DMS114 treated with DMSO at 0.1 percent for 48 hours (cell line): ENCODE measurements around the gene UTRN.
A peak's percentile ranks its signal among the peaks of the same experiment; 100 is the strongest.

Source experiments
- DNase-seq: peaks from one replicate; lab custom pipeline; 2025; ENCODE audit not compliant: unreplicated experiment; lab: John Stamatoyannopoulos, UW

UTRN gene

GRCh38 chr6:144284783-144285547, at the start of gene UTRN:
UTRN (plus strand) TSS chr6:144285335; CDS start chr6:144291829, 6,494 bp downstream.
- peak; percentile 8 for DNase-seq

- no peak for DNase-seq
These were observed 40.4 kb upstream of the UTRN start for GRCh38 chr6:144244688-144245087.

- no peak for DNase-seq
These were observed 38.1 kb upstream of the UTRN start for GRCh38 chr6:144246988-144247387.

GRCh38 chr6:144248003-144248402, 37.1 kb upstream of the UTRN start:
- DNase-seq, result no peak

- no peak for DNase-seq
These were observed 36.4 kb upstream of the UTRN start for GRCh38 chr6:144248476-144249301.

- no peak for DNase-seq
These were observed 34.9 kb upstream of the UTRN start for GRCh38 chr6:144250276-144250675.

GRCh38 chr6:144252259-144252658, 32.9 kb upstream of the UTRN start:
- DNase-seq, result no peak

GRCh38 chr6:144259986-144260385, 25.1 kb upstream of the UTRN start:
- no peak for DNase-seq

- no peak for DNase-seq
These were observed 22.4 kb upstream of the UTRN start for GRCh38 chr6:144262470-144263369.

- DNase-seq, result no peak
These were observed 21.3 kb upstream of the UTRN start for GRCh38 chr6:144263786-144264185.

- no peak for DNase-seq
These were observed 20.7 kb upstream of the UTRN start for GRCh38 chr6:144264270-144265060.

- no peak for DNase-seq
These were observed 20.1 kb upstream of the UTRN start for GRCh38 chr6:144265061-144265357.

GRCh38 chr6:144265390-144265789, 19.7 kb upstream of the UTRN start:
- no peak for DNase-seq

- DNase-seq, result no peak
These were observed 19.0 kb upstream of the UTRN start for GRCh38 chr6:144266091-144266649.

GRCh38 chr6:144268794-144269349, 16.3 kb upstream of the UTRN start:
- no peak for DNase-seq

- DNase-seq, result no peak
These were observed 8.0 kb upstream of the UTRN start for GRCh38 chr6:144277174-144277573.

- no peak for DNase-seq
These were observed 7.4 kb upstream of the UTRN start for GRCh38 chr6:144277605-144278227.

GRCh38 chr6:144278659-144279314, 6.3 kb upstream of the UTRN start:
- DNase-seq, result no peak
